ENCODE data around the gene ASAP3. TPM values are rescaled to one million over a fixed set of nuclear protein-coding genes. Genes with fewer than 3 reads are reported as not detected.
"Not testable (repeated sequence)": the region's sequence is repeated elsewhere in the genome, so short reads cannot be mapped to it uniquely, and the experiment has no call there.

The ASAP3 gene
- total RNA-seq, 1 experiment from 2014 or later, result 17.9 TPM

GRCh38 chr1:23496490-23497181 is 12.7 kb upstream of the ASAP3 start:
- no peak for DNase-seq (ENCODE audit: low read depth, low spot score)
- no peak for TF ChIP-seq TCF7L2 (IDR thresholded peaks at IDR 0.05; ENCODE audit: low read depth, low read length)
- no peak for TF ChIP-seq REST (IDR thresholded peaks at IDR 0.05; ENCODE audit: insufficient read depth in 1 of 2, low read depth in 2 of 2, low read length in 1 of 2)
- no peak for TF ChIP-seq POLR2AphosphoS5 (IDR thresholded peaks at IDR 0.05; ENCODE audit: low read depth, low read length)
- TF ChIP-seq CTCF (IDR thresholded peaks at IDR 0.05), result no peak
- no peak for TF ChIP-seq SIN3A (IDR thresholded peaks at IDR 0.05; ENCODE audit: borderline replicate concordance, insufficient read depth, low read depth, low read length)
- H3K9me3 ChIP-seq (ENCODE audit: control insufficient read depth, insufficient read depth, low read depth, low read length), result no peaks in the 10 kb centered on the region
- in situ Hi-C loops (cut with HindIII; ENCODE audit: low pct_unique_long_range_greater_than_20kb, low sequenced_read_pairs) (no loop called here), intact Hi-C loops (cut with micrococcal nuclease; ENCODE audit: unreplicated experiment) (loop anchor here (1.0 kb wide), 1 partner anchor 43 kb away; no protein-coding TSS in a partner anchor)
- CTCF ChIA-PET, result interaction anchor here (0.5 to 2.7 kb wide), 17 partner anchors 10 to 193 kb away, joined by 3 to 31 read pairs (median 4); partner anchors contain the start of genes ASAP3 and E2F2
- no peak overlapping the region for H3K27ac ChIP-seq (ENCODE audit: low read length)
- no peak overlapping the region for H3K4me3 ChIP-seq (ENCODE audit: low read depth in 2 of 2, low read length in 2 of 2)
- ATAC-seq, result peak; percentile 49
- POLR2A ChIA-PET, result interaction anchor here (0.6 kb wide), 1 partner anchor 250 kb away, joined by 3 read pairs; no protein-coding TSS in a partner anchor
- no TSS peak for BruUV-seq (replicated peaks)
- no peaks in the 10 kb centered on the region for H3K4me1 ChIP-seq (ENCODE audit: control insufficient read depth, insufficient read depth, low read length)
- H3K36me3 ChIP-seq (ENCODE audit: control insufficient read depth, insufficient read depth, low read length), result no peaks in the 10 kb centered on the region
- no peaks in the 10 kb centered on the region for H3K27me3 ChIP-seq (ENCODE audit: control insufficient read depth, insufficient read depth, low read length)

GRCh38 chr1:23494836-23495235 is 10.9 kb upstream of the ASAP3 start:
- intact Hi-C loops (cut with micrococcal nuclease; ENCODE audit: unreplicated experiment), result not testable (repeated sequence)

GRCh38 chr1:23492776-23493175 is 8.8 kb upstream of the ASAP3 start:
- H3K27ac ChIP-seq (ENCODE audit: low read length); ATAC-seq; H3K27me3 ChIP-seq (ENCODE audit: control insufficient read depth, insufficient read depth, low read length); POLR2A ChIA-PET; DNase-seq (ENCODE audit: low read depth, low spot score); in situ Hi-C loops (cut with HindIII; ENCODE audit: low pct_unique_long_range_greater_than_20kb, low sequenced_read_pairs); H3K36me3 ChIP-seq (ENCODE audit: control insufficient read depth, insufficient read depth, low read length); intact Hi-C loops (cut with micrococcal nuclease; ENCODE audit: unreplicated experiment); H3K4me3 ChIP-seq (ENCODE audit: low read depth in 2 of 2, low read length in 2 of 2); H3K4me1 ChIP-seq (ENCODE audit: control insufficient read depth, insufficient read depth, low read length); BruUV-seq (replicated peaks); H3K9me3 ChIP-seq (ENCODE audit: control insufficient read depth, insufficient read depth, low read depth, low read length): not testable (repeated sequence)
- CTCF ChIA-PET, result interaction anchor here (0.6 kb wide), 1 partner anchor 9 kb away, joined by 7 read pairs; no protein-coding TSS in a partner anchor

More at GRCh38 chr1:23494836-23495235, 10.9 kb upstream of the ASAP3 start:
- in situ Hi-C loops (cut with HindIII; ENCODE audit: low pct_unique_long_range_greater_than_20kb, low sequenced_read_pairs); H3K4me3 ChIP-seq (ENCODE audit: low read depth in 2 of 2, low read length in 2 of 2); POLR2A ChIA-PET; BruUV-seq (replicated peaks); H3K4me1 ChIP-seq (ENCODE audit: control insufficient read depth, insufficient read depth, low read length); H3K9me3 ChIP-seq (ENCODE audit: control insufficient read depth, insufficient read depth, low read depth, low read length); DNase-seq (ENCODE audit: low read depth, low spot score); H3K36me3 ChIP-seq (ENCODE audit: control insufficient read depth, insufficient read depth, low read length); H3K27me3 ChIP-seq (ENCODE audit: control insufficient read depth, insufficient read depth, low read length); H3K27ac ChIP-seq (ENCODE audit: low read length); ATAC-seq: not testable (repeated sequence)
- CTCF ChIA-PET, result interaction anchor here (0.6 kb wide), 1 partner anchor 142 kb away, joined by 3 read pairs; no protein-coding TSS in a partner anchor

All from Panc1 (cell line).